GM04504 (cell line): ENCODE results near the gene CD151.

Experiments
- DNase-seq: peaks from one replicate; pipeline ENCODE4 v3.0.0-alpha.2; 2012; ENCODE audit warnings: low read depth

CD151 gene

GRCh38 chr11:797296-798092, 35.3 kb upstream of the CD151 start:
- peak; percentile 65 for DNase-seq

DNA sequence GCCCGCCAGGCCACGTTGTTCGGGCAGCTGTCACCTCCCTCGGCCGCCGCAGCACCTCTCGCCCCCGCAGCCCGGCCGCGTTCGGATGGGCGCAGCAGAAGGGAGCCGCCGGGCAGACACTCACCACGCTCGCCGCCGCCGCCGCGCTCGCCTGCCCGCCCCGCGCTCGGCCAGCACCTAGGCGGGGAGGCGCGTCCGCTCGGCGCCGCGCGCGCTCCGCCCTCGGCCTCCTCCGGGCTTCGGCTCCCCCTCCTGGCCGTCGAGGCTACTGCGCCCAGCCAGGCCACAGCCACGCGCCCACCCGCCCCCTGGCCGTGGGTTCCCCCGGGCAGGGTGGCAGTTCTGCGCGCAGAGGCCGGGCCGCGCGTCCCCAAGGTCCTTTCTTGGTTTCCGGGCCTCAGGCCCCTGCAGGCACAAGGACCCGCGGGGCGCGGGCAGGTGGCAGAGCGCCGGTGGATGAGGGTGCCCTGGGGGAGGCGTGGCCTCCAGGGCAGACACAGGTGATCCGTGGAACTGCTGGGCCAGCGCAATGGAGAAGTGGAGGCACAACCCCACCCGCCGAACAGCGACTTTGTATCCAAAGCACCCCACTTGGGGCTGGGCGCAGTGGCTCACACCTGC, 34.5 kb upstream of the CD151 start, which contains the start of gene SLC25A22:
SLC25A22 (minus strand) TSS at position 189 of the 621 bp plus-strand sequence. CDS start 3,275 bp downstream, outside the sequence.
- DNase-seq: peak; percentile 50

DNA sequence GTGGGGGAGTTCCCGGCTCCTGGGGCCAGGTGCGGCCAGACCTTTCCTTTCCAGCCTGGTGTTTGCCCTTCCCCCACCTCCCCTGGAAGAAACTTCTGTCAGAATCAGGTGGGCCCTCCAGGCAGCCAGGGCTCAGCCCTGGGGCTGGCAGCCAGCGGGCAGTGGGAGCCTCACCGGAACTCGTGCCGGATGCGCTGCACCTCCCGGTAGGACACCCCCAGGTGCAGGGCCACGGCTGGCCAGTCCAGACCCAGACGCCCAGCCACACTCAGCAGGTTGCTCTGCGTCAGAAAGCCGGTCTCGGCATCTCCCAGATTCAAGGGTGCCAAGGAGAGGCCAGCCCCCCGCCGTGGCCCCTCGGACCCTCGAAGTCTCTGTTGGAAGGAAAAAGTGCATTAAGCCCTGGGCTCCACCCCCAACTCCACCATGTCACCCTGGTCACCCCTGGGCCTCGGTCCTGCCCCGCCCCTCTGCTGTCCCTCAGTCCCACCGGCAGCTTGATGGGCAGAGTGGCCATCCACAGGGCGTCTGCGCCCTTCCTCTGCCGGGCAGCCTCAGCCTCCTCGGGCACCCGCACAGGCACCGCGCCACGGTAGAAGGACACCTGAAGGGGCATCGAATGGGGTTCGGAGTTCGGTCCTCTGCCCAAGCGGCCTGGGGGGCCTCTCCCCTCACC, 33.0 kb upstream of the CD151 start:
- no peak for DNase-seq

DNA sequence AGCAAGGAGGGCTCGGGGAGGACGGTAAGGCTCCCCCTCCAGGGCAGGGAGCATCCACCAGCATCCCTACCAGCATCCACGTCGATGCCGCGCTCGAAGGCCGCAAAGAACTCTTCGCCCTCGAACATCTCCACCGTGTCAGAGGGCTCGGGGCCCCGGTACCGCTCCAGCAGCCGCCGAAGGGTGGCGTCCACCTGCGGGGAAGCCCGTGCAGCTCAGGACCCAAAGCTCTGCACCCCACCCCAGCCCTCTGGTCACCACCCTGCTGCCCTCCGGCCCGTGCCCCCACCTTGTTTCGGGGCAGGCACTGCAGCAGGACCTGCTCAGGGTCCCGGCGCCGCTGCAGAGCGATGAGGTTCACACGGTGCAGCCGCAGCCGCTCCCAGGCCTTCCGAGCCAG, 32.3 kb upstream of the CD151 start:
- no peak for DNase-seq

DNA sequence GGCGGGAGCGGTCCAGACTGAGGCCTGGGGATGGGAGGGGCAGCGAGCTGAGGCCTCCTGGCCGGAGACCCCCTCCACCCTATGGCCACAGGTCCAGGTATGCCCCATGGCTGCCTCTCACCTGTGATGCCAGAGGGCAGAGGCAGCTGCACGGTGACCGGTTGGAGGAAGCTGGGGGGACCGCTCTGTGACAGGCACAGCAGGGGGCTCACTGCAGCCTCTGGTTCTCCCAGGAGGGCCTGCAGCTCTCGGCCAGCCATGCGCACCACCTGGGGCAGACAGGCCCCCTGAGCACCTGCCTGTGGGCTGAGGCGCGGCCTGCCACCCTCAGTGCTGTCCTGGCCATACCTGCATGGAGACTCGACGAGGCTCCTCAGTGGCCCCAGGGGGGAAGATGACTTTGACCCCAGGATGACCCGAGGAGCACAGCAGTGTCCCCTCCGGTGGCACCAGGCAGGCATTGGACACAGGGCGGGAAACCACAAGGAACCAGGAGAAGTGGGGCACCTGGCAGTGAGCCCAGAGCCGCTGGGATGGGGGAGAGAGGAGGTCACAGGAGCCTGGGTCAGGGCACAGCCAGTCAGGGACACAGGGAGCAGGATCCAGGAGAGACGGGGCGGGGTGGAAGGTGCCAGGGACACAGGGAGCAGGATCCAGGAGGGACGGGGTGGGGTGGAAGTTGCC, 31.5 kb upstream of the CD151 start:
- no peak for DNase-seq

DNA sequence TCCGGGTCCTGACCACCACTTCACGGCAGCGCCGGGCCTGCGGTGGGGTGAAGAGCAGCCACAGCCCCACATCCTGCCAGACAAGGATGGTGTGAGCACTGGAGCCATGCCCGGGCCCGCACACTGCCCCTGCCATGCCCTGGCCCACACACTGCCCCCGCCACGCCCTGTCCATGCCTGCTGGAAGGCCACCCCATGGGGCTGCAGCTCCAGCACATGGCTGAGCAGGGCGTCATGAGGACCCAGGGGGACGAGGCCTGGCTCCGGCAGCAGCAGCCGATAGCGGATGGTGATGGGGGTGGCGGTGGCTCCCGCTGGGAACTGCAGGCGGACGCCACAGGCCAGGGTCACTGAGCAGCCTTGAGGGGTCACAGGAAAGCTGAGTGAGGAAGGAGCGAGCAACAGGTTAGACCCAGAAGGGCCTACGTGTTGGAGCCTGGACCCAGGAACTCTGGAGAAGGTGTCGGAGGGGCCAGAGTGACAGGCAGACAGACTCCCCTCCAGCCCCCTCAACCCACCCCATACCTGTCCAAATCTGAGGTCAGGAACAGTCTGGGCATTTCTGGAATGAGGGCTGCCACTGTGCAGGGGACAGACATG, 30.6 kb upstream of the CD151 start:
- DNase-seq: no peak

DNA sequence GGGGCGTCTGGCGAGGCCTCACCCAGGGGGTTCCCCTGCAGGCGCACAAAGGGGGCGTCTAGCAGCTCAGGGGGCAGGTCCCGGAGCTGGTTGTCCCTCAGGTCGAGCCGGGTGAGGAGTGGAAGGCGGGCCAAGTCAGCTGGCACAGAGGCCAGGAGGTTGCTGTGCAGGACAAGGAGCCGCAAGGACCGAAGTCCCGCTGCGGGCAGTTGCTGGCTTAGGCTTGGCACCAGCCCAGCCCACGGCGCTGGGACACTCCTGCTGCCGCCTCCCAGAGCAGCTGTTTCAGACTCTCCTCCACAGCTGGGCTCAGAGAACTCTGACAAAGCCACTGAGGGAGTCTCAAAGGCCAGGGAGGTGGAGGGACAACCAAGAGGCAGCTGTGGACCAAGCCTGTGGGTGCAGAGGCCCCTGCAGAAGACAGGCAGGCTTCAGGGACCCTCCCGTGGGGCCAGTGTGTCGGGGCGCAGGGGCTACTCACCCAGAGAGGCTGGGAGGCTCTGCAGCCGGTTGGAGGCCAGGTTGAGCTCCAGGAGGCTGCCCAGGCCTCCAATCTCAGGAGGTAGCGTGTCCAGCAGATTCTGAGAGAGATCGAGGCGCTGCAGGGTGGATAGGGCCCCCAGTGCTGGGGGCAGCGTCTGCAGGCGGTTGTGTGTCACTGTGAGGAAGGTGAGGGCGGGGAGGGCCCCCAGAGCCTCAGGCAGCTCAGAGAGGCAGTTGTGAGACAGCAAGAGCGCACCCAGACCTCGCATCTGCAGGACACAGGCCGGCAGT, 29.9 kb upstream of the CD151 start:
- DNase-seq: no peak

- no peak for DNase-seq
Measured at GRCh38 chr11:803467-803742, 29.3 kb upstream of the CD151 start.

GRCh38 chr11:803770-804598, 28.8 kb upstream of the CD151 start:
- DNase-seq: no peak

DNA sequence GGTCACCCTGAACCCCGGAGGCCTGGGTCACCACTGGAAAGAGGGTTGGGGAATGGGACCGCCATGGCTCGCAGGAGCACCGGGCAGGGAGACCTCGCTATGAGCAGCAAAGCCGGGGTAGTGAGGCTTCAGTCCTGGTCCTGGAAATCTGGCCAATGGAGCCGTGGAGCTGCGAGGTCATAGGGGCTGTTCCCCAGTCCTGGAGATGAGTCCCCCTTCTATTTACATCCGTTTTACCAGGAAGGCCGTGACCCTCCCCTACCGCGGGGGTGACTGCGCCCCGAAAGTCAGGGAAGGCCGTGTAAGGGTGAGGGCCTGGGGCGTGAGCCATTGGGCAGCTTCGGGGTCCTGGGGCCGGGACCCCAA, 28.2 kb upstream of the CD151 start:
- DNase-seq: no peak

GRCh38 chr11:808427-809286, 24.1 kb upstream of the CD151 start:
- peak; percentile 65 for DNase-seq

DNA sequence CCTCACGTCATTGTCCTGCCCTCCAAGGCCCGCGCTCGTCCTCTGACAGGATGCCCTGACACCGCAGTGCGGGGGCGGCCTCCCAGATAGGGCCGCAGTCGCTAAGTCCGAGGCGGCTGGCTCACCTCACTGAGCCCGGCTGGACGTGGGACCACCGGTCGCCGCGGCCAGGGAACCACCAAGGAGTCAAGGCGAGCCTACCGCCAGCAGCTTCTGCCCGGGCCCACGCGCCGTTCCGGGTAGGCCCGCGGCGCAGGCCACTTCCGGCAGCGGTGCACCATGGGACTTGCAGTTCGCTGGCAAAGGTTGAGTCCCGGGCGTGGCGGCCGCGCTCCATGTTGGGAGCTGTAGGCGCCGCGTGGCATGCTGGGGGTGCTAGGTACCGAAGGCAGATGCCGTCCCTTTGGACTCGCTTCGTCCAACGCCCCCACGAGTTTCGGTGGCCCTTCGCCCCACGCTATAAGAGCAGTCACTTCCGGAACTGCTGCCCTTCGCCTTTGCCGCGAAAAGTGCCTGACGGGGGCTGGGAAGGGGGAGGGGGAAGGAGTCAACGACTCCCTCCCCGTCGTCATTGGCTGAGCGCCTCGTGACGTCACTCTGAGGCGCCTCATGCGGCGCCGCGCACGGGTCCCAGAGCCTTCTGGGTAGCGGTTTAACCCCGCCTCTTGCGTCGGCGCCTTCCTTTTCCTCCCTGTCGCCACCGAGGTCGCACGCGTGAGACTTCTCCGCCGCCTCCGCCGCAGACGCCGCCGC, 23.3 kb upstream of the CD151 start, which contains the start of gene RPLP2:
RPLP2 (plus strand) TSS at position 681 of the 753 bp plus-strand sequence. CDS start 268 bp downstream, outside the sequence.
- DNase-seq: peak; percentile 94

DNA sequence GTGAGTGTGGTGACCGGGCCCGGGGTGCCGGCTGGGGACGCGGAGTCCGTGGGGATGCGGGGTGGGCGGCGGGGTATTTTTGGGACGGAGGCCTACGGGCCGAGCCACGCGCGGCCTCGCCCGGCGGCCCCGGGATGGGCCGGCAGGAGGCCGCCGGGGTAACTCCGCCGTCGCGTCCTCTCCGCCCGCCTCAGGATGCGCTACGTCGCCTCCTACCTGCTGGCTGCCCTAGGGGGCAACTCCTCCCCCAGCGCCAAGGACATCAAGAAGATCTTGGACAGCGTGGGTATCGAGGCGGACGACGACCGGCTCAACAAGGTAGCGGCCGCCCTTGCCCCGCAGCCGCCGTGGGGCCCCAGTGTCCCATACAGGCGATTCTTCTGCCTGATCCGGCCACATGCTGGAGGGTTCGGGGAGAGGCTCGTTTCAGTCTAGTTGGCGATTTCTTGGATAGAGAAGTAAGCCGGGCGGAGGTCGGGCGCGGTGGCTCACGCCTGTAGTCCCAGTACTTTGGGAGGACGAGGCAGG, 22.6 kb upstream of the CD151 start:
- DNase-seq: no peak

DNA sequence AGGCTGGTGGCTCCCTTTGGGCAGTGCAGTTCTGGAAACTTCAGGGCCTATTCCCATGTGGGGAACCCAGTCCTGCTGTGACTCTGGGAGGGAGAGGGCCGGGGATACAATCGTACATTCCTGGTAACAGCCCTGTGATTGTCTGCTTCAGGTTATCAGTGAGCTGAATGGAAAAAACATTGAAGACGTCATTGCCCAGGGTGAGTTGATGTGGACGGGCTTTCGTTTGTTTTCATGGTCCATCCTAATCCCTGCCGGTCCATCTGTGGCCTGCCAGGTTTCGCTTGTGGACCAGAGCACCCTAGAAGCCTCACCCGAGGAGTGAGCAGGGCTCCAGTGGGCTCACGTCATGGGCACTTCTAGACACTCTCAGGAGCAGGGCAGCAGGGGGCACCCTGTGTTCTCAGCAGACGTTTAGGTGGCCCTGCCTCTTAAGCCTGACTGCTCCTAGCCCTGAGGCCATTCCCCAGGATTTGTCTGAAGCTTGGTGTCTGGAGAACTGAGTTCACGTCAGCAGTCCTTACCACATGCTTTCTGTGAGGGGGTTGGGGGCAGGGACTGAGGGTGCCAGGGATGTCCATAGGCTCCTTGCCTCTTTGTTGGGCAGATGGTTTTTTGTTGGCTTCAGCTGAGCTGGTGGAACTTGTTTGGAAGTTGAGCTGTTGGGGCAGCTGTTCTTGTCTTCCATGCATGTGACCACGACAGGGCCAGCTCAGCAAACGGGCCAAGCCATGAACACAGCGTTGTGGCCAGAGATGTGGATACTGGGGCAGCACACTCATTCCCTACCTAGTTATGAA, 21.1 kb upstream of the CD151 start:
- no peak for DNase-seq

- no peak for DNase-seq
Measured at GRCh38 chr11:812390-812789, 20.4 kb upstream of the CD151 start.

- no peak for DNase-seq
Measured at GRCh38 chr11:813072-813455, 19.7 kb upstream of the CD151 start.

DNA sequence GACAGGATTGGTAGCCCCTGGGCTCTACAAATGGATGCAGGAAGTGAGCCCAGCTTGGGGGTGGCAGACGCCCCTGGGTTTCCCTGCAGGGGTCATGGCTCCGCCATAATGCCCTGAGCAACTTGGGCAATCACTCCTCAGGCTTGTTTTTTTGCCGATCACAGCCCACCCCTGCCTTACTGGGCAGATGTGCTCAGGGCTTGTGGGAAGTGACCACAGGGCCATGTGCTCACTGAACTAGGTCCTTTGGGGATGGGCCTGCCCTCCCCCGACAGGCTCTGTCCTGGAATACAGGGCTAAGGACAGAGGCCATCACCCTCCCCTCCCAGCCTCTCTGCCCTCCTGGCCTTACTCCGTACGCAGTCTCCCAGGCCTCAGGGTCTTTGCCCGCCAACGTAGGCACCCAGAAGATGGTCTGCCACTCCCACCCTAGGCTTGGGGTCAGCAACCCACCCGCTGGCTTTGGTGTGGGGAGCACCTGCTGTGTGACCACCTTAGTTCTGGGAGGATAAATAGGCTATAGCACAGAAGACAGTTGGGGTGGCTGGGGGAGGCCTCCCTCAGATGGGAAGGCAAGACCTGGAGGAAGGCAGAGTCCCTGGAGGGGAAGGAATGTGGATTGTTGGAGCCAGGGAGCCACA, 19.2 kb upstream of the CD151 start:
- no peak for DNase-seq
